Gastrocnemius medialis (tissue), 4 donors: ENCODE results near the gene NBEA. TPM values are rescaled to one million over a fixed set of nuclear protein-coding genes. Genes with fewer than 3 reads are reported as not detected.

Source experiments
- ATAC-seq, 2 donors: fragments of 150-250 bp; one replicate each; pipeline ENCODE4 v1.9.1; 2016
- DNase-seq, 2 donors: peaks; one replicate each; pipeline ENCODE4 v3.0.0-alpha.2; 2019
- H3K27ac ChIP-seq, 4 donors: fragments of 200-600 bp; sonication (generic); 1 replicate in 1 of 4; 2 replicates in 3 of 4; pipeline ENCODE4 v1.5.1; 2016 to 2018; ENCODE audit warnings: mild to moderate bottlenecking in 2 of 4, moderate library complexity in 1 of 4
- H3K27me3 ChIP-seq, 3 donors: fragments of 200-600 bp; sonication (generic) in 2 of 3; 1 replicate in 1 of 3; 2 replicates in 2 of 3; pipeline versions ENCODE4 v1.5.1 to v1.6.0; 2016 to 2019; ENCODE audit warnings: mild to moderate bottlenecking in 1 of 3, moderate library complexity in 1 of 3
- H3K36me3 ChIP-seq, 2 donors: fragments of 200-600 bp; sonication (generic) in 1 of 2; one replicate each; pipeline ENCODE4 v1.5.1; 2017 to 2018
- H3K4me1 ChIP-seq, 2 donors: fragments of 200-600 bp; sonication (generic) in 1 of 2; one replicate each; pipeline ENCODE4 v1.5.1; 2016 to 2017; ENCODE audit warnings: mild to moderate bottlenecking in 2 of 2
- H3K4me3 ChIP-seq, 4 donors: fragments of 200-600 bp; sonication (generic) in 3 of 4; 1 replicate in 1 of 4; 2 replicates in 3 of 4; pipeline ENCODE4 v1.5.1; 2016 to 2019; ENCODE audit warnings: mild to moderate bottlenecking in 2 of 4
- H3K9me3 ChIP-seq, 3 donors: fragments of 200-600 bp; sonication (generic) in 2 of 3; 1 replicate in 1 of 3; 2 replicates in 2 of 3; pipeline ENCODE4 v1.5.1; 2016 to 2019
- POLR2A ChIP-seq, 2 donors: fragments of 450-650 bp; IDR thresholded peaks; one replicate each; pipeline ENCODE4 v1.6.1; 2017; ENCODE audit warnings: antibody characterized with exemption in 2 of 2, mild to moderate bottlenecking in 2 of 2, moderate library complexity in 2 of 2
- in situ Hi-C, 4 donors: fragments of 200-750 bp; cut with MboI; loops; one replicate each; pipeline versions ENCODE4 v1.15.0 to v1.8.0; 2017; ENCODE audit warnings: low sequenced_read_pairs in 4 of 4
- intact Hi-C: fragments of 100-400 bp; cut with DNase I; formaldehyde crosslinking; loops from one replicate; pipeline ENCODE4 v1.15.1; 2023; ENCODE audit warnings: low total_unique reads
- total RNA-seq, 4 donors: library from RNA; depleted of rRNA; stranded (reverse); fragments of >200 nt; gene quantifications; one replicate each; pipeline versions ENCODE4 v1.1.0 to v1.2.3, GENCODE V29; 2016
- TF ChIP-seq, protein P1 (sequence below), 5 experiments: fragments of 450-650 bp in 3 of 5; fragments of 200-600 bp in 2 of 5; sonication (generic) in 2 of 5; IDR thresholded peaks in 4 of 5; conservative IDR thresholded peaks in 1 of 5; 1 replicate in 4 of 5; 2 replicates in 1 of 5; pipeline ENCODE4 v1.5.1; 2016 to 2019; ENCODE audit warnings: antibody characterized with exemption in 5 of 5, mild to moderate bottlenecking in 3 of 5, moderate library complexity in 3 of 5

NBEA gene
- total RNA-seq, 4 donors from 2014 or later = 4.1 to 5.1 (median 4.7) TPM

DNA sequence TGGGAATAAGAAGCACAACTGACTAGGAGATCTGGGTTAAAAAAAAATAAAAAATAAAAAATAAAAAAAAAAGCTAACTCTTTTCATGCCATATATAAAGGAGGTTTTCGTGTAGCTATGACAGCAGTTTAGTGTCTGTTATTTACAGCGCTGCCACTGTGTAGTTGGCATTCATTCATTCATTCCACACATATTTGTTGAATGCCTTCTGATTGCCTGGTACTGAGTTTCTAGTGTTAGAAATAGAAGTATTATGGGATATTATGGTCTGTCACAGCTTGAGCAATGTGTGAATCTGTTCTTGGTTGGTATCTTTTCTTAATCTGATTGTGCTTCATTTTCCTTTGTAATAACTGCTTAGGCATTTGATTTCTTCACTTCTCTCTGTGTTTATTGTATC, 237.4 kb downstream of the NBEA start:
- Histone ChIP-seq H3K27ac (no peak overlapping the region), H3K36me3 (no peaks in the 10 kb centered on the region), H3K4me1 (no peaks in the 10 kb centered on the region), H3K9me3 (no peaks in the 10 kb centered on the region), H3K4me3 (no peak overlapping the region), H3K27me3 (no peaks in the 10 kb centered on the region)
- TF ChIP-seq, protein P1, sequence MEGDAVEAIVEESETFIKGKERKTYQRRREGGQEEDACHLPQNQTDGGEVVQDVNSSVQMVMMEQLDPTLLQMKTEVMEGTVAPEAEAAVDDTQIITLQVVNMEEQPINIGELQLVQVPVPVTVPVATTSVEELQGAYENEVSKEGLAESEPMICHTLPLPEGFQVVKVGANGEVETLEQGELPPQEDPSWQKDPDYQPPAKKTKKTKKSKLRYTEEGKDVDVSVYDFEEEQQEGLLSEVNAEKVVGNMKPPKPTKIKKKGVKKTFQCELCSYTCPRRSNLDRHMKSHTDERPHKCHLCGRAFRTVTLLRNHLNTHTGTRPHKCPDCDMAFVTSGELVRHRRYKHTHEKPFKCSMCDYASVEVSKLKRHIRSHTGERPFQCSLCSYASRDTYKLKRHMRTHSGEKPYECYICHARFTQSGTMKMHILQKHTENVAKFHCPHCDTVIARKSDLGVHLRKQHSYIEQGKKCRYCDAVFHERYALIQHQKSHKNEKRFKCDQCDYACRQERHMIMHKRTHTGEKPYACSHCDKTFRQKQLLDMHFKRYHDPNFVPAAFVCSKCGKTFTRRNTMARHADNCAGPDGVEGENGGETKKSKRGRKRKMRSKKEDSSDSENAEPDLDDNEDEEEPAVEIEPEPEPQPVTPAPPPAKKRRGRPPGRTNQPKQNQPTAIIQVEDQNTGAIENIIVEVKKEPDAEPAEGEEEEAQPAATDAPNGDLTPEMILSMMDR (IDR thresholded peaks at IDR 0.05 in 4 of 5, conservative IDR thresholded peaks at IDR 0.05 in 1 of 5) = no peak
- no peak for TF ChIP-seq POLR2A (IDR thresholded peaks at IDR 0.05)
- ATAC-seq (no peak), DNase-seq (no peak)
- intact Hi-C loops = no loop called here
- in situ Hi-C loops = no loop called here

GRCh38 chr13:35179920-35180663, 238.0 kb downstream of the NBEA start:
- Histone ChIP-seq H3K4me3 (no peak overlapping the region), H3K9me3 (no peaks in the 10 kb centered on the region), H3K27ac (no peak overlapping the region), H3K4me1 (no peaks in the 10 kb centered on the region), H3K36me3 (no peaks in the 10 kb centered on the region), H3K27me3 (no peaks in the 10 kb centered on the region)
- TF ChIP-seq, protein P1 (IDR thresholded peaks at IDR 0.05 in 4 of 5, conservative IDR thresholded peaks at IDR 0.05 in 1 of 5) = no peak
- TF ChIP-seq POLR2A (IDR thresholded peaks at IDR 0.05) = no peak
- ATAC-seq = no peak
- in situ Hi-C loops = no loop called here
- intact Hi-C loops = no loop called here
- DNase-seq = no peak

DNA sequence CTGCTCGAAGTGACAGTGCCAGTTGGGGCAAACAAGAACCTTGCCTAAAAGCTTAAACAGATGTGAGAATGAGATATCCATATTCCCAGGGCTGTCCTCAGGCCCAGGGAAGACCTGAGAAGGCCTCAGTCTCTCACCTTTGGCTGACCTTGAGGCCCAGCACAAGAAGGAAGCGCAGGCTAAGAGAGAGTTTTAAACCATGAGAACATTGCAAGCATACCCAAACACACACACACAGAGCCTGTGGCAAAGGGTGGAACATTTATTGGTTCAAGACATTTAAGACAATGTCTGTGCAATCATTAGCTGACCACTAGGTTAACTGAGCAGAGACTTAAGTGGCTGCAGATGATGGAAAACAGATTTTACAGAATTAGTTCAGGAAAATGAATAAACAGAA, 248.2 kb downstream of the NBEA start:
- in situ Hi-C loops = no loop called here
- H3K9me3 ChIP-seq = peaks cover 0 to 3% (median 0%) of the 10 kb centered on the region in 3 donors

DNA sequence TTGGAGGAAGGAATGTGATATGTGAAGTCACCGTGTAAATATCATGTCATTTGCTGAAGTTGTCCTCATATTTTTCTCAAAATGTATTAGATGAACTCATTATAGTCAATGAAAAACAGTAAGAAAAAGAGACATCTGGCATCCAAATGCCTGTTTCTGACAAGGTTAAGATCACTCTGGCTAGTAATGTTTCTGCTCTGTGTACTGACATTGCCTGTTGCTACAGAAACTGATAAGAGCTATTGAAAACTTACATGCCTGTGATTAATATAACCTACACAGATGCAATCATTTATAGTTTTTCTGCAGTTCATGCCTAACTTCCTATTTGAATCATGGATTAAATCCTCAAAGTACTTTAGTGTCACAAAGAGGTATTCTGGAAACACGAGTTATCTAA, 249.8 kb downstream of the NBEA start:
- H3K36me3 ChIP-seq = no peaks in the 10 kb centered on the region
- in situ Hi-C loops (no loop called here), intact Hi-C loops (no loop called here)
- TF ChIP-seq, protein P1 (IDR thresholded peaks at IDR 0.05 in 4 of 5, conservative IDR thresholded peaks at IDR 0.05 in 1 of 5) = no peak
- TF ChIP-seq POLR2A (IDR thresholded peaks at IDR 0.05) = no peak
- no peak overlapping the region for H3K4me3 ChIP-seq
- H3K4me1 ChIP-seq = no peaks in the 10 kb centered on the region
- DNase-seq (no peak), ATAC-seq (no peak)
- H3K27me3 ChIP-seq = no peaks in the 10 kb centered on the region
- H3K9me3 ChIP-seq = peaks cover 0 to 3% (median 0%) of the 10 kb centered on the region in 3 donors
- H3K27ac ChIP-seq = no peak overlapping the region

More for the DNA sequence above, 248.2 kb downstream of the NBEA start:
- no peaks in the 10 kb centered on the region for H3K4me1 ChIP-seq
- no peak overlapping the region for H3K4me3 ChIP-seq
- no peaks in the 10 kb centered on the region for H3K27me3 ChIP-seq
- intact Hi-C loops = no loop called here
- no peak for TF ChIP-seq POLR2A (IDR thresholded peaks at IDR 0.05)
- TF ChIP-seq, protein P1 (IDR thresholded peaks at IDR 0.05 in 4 of 5, conservative IDR thresholded peaks at IDR 0.05 in 1 of 5) = no peak
- DNase-seq (no peak), ATAC-seq (no peak)
- no peak overlapping the region for H3K27ac ChIP-seq
- H3K36me3 ChIP-seq = no peaks in the 10 kb centered on the region
